ENCODE measurements around the gene PRDM16.
A peak's percentile ranks its signal among the peaks of the same experiment; 100 is the strongest.

Gene PRDM16

DNA sequence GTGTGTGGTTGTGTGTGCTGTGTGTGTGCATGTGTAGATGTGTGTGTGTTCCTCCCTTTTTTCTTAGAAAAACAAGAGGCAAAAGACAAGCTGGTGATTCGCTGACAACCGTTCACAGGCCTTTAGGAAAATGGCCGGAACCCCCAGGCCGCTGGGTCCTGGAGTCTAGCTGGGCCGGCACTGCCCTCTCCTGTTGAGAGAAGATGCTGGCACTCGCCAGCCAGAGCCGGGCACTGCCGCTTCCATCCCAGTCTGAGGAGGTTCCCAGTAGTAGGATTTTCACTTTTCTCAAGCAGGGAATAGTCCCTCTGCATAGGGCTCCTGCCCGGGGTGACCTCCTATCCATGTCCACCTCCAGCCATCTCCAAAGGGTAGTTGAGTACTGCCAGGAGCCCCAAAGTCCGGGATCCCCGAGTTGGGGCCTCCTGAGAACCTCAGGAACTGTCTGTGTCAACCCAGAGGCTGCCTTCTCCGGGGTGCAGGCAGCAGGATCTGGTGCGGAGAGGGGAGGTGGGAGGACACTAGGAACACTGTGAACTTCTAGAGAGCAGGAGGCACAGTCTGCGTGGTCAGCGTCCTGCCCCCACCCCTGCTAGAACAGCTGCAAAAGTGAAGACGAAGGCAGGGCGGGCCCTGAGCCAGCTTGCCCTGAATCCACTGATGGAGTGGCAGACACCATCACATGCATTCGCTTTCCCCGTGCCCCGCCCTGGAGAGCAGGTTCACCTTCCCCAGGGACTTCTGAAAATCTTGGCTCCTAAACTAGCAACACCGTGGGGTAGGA, 341.3 kb downstream of the PRDM16 start:
- DNase-seq = peak in 1 of 2 experiments; percentile 29

DNA sequence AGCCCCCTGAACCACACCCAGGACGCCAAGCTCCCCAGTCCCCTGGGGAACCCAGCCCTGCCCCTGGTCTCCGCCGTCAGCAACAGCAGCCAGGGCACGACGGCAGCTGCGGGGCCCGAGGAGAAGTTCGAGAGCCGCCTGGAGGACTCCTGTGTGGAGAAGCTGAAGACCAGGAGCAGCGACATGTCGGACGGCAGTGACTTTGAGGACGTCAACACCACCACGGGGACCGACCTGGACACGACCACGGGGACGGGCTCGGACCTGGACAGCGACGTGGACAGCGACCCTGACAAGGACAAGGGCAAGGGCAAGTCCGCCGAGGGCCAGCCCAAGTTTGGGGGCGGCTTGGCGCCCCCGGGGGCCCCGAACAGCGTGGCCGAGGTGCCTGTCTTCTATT, 342.8 kb downstream of the PRDM16 start:
- no peak for DNase-seq

DNA sequence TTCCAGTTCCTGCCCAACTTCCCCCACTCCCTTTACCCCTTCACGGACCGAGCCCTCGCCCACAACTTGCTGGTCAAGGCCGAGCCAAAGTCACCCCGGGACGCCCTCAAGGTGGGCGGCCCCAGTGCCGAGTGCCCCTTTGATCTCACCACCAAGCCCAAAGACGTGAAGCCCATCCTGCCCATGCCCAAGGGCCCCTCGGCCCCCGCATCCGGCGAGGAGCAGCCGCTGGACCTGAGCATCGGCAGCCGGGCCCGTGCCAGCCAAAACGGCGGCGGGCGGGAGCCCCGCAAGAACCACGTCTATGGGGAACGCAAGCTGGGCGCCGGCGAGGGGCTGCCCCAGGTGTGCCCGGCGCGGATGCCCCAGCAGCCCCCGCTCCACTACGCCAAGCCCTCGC, 343.4 kb downstream of the PRDM16 start:
- DNase-seq = no peak

- DNase-seq = no peak
Observed at GRCh38 chr1:3413975-3414710, 345.1 kb downstream of the PRDM16 start.

GRCh38 chr1:3415260-3416090, 346.5 kb downstream of the PRDM16 start:
- DNase-seq = no peak

GRCh38 chr1:3417082-3417739, 348.2 kb downstream of the PRDM16 start:
- no peak for DNase-seq

DNA sequence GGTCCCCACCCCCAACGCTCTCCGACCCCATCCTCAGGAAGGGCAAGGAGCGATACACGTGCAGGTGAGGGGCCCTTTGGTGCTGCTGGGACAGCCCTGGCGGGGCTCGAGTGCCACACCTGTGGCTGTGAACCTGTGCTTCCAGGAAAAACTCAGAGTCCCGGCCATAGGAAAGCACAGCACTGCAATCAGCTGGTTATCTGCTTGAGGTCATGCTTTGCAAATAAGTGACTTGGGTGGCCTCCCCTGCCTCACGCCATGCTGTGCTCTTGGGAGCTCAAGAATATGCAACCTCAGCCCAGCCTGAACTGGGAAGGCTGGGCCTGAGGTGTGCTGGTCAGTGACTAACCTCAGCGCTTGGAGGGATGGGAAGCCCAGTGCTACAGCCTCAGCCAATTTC, 348.9 kb downstream of the PRDM16 start:
- DNase-seq = no peak

DNA sequence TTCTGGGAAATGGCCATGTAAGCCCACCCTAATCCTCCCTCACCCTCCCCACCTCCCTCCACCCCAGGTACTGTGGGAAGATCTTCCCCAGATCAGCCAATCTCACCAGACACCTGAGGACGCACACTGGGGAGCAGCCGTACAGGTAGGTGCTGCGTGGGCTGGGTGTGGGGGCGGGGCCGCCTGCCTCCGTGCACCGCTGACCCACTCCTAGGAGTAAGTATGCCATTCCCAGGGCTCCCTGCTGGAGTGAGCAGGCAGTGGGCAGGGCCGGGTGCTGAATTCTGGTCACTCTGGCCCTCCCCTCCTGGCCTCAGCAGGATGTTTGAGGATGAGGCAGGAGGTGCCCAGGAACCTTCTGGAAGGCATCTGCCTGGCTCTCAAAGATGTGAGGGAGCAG, 349.6 kb downstream of the PRDM16 start:
- DNase-seq = no peak

DNA sequence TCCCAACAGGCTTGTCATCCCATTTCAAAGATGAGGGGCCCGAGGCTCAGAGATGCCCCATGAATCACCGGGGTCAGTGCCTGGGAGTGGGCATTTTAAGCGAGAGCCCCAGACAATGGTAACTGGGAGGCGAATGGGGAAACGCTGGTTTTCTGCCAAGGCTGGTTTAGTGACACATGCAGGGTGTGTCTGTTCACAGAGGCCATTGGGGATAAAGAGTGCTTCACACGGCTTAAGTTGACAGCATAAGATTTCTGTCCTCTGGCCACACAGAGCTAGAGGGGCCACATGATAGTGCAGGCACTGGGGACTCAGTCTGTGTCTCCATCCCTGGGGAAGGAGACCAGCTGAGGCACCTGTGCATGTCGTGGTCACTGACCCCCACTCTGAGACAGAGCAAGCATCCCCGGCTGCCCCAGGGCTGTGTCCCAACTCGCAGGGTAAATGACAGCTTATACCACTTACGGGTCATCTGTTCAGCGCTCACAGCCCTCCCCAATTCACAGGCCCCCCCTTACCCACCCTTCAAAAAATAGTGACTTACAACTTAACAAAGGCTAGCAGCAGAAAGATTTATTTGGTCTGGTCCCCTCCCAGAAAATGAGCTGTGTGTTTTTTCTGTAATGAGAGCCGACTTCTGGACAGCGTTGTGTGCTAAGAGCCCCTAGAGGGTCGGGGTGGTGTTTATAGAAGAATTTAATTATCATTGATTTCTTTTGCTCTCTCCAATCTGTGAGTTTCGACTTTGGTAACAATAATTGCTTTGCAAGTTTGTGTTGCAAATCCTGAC, 350.6 kb downstream of the PRDM16 start:
- DNase-seq = no peak

DNA sequence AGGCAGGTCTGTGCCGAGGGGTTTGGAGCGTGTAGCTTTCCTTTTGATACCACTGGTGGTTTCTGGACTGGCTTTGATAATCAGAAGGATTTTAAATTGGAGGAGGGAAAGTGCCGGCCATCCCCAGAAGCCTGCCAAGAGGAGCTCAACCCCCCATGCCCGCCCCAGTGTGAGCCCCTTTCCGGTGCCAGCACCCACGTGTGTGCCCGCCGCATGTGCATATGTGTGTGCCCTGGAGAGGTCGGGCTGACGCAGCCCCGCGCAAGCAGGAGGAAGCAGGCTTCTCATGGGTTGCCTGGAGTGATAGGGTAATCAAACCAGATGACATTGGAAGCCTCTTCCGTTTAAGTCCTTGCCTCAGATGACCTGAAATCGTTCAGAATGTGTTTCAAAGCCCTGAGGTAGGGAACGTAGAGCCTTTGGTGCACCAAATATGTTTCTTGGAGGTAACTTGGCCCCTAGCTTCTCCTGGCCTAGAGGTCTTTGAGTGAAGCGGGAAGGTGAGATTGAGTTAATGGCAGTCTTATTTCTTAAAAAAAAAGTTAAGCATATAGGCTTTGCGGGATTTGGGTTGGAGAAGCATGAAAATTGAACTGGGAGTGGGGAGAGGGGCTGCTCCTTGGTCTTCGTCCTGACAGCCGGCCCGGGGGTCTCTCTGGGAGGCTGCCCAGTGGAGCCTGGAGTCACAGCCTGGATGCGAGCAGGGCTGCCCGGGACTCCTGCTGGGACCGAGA, 351.4 kb downstream of the PRDM16 start:
- no peak for DNase-seq

- DNase-seq = no peak
Observed at GRCh38 chr1:3422638-3423037, 353.6 kb downstream of the PRDM16 start.

DNA sequence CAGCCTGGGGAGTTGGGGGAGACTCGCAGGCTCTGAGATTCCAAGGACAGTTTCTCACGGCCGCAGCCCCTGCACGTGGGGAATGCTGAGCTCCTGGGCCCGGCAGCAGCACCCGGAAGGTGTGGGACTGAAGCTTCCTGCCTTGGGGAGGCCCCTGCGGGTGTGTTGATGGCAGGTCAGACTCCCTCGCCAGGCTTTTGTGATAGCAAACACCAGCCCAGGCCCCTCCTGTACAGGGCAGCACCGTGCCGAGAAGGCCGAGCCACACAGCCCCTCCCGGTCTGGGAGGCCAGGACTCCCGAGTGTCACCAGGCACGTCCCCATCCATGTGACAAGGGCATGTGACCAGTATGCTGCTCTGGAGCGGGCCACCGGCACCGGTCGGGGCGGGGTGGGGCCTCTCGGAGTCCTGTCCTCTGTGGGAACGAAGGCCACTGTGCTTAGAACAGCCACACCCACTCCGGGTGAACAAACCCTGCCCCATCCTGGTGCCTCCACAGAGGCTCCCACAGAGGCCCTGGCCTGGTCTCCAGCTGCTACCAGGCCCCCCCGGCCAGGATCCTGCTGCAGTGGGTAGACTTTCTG, 354.3 kb downstream of the PRDM16 start:
- no peak for DNase-seq

- DNase-seq = no peak
Observed at GRCh38 chr1:3423896-3424611, 355.1 kb downstream of the PRDM16 start.

- no peak for DNase-seq
Observed at GRCh38 chr1:3425486-3426215, 356.6 kb downstream of the PRDM16 start.

GRCh38 chr1:3426956-3427535, 358.0 kb downstream of the PRDM16 start:
- no peak for DNase-seq

- DNase-seq = no peak
Observed at GRCh38 chr1:3427711-3428704, 359.0 kb downstream of the PRDM16 start.

- no peak for DNase-seq
Observed at GRCh38 chr1:3428899-3429298, 359.9 kb downstream of the PRDM16 start.

DNA sequence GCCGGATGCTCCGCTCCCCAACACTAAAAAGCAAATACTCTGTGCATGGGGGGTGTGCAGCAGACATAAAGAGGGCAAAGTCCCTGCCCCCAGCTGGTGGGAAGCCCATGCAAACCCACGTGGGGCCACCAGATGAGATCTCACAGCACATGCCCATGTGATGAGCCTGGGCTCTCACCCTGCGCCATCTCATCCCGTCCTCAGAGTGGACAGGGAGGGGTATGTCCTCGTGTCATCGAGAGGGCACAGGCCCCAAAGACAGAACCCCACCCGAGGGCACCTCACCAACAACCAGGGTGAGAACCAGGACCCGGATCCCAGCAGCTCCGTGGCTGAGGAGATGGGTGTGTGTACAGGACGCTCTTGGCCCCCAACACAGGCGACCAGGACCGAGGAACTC, 360.3 kb downstream of the PRDM16 start:
- DNase-seq = no peak
